Ectodermal cell (in vitro differentiated cells): ENCODE data around the gene SHANK2.

Source experiments
- H3K27ac ChIP-seq: 2 replicates; pipeline ENCODE4 v1.7.0; 2013; ENCODE audit warnings: mild to moderate bottlenecking, low read depth, low read length; ENCODE audit not compliant: insufficient read depth, poor library complexity, severe bottlenecking
- H3K27me3 ChIP-seq: 2 replicates; pipeline ENCODE4 v1.7.0; 2013; ENCODE audit warnings: mild to moderate bottlenecking, low read length; ENCODE audit not compliant: insufficient read depth, control insufficient read depth, poor library complexity, severe bottlenecking
- H3K36me3 ChIP-seq: one replicate; pipeline ENCODE4 v1.7.0; 2013; ENCODE audit warnings: low read length; ENCODE audit not compliant: control insufficient read depth, insufficient read depth
- H3K4me1 ChIP-seq: one replicate; pipeline ENCODE4 v1.7.0; 2013; ENCODE audit warnings: low read length; ENCODE audit not compliant: control insufficient read depth, insufficient read depth
- H3K4me3 ChIP-seq: 2 replicates; pipeline ENCODE4 v1.7.0; 2013; ENCODE audit warnings: low read depth, low read length, control low read depth; ENCODE audit not compliant: insufficient read depth
- H3K9me3 ChIP-seq: 2 replicates; pipeline ENCODE4 v1.7.0; 2013; ENCODE audit warnings: mild to moderate bottlenecking, low read length, moderate library complexity; ENCODE audit not compliant: control insufficient read depth
- WGBS, 2 experiments: methylation state at CpG; one replicate each; pipeline ENCODE4 v1.1.7; 2013; ENCODE audit warnings: missing lambda C conversion rate in 2 of 2; 5-methylcytosine and 5-hydroxymethylcytosine counted together

The SHANK2 gene

DNA sequence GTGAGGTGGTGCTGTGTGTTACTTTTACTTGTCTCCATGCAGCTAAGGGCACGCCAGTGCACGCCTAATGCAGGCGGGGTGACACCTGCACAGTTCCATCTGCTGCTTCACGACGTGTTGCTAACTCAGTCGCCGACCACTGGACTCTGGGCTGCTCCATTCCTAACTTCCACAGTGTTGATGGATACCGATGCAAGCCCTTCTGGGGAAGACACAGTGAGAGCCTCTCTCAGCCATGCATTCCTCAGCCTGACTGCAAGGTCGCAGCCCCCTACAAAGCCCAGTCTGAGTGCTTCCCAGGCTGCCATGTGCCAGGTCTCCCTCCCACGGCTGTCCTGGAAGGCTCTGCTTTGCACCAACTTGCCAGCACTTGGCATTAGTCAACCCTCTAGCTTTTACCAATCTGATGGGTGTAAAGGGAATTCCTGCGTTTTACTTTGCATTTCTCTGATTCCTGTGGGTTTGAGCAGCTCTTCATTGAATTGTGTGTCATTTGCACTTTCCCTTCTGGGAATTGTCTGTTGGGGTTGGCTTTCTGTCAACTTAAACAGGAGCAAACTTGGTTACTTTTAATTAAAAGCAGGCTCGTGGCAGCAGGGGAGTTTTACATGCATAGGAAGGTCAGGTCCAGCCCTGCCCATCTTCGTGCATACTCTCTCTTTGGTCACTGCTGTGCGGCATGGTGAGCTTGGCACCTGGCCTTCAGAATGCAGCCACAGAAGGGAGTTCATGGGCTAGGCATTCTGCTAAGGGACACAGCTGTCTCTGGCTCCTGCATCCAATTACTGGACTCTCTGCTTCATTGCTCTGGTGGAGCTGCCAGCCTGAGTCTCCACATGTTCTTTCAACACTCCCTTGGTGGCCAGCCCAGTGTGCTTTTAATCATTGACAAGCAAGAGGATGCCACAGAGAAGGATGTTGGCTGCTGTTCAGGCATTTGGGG lies 34.6 kb upstream of the SHANK2 start:
- Histone ChIP-seq H3K9me3 (peaks cover 3% of the 10 kb centered on the region), H3K4me3 (no peak overlapping the region), H3K27ac (no peak overlapping the region), H3K27me3 (no peaks in the 10 kb centered on the region), H3K36me3 (no peaks in the 10 kb centered on the region), H3K4me1 (no peaks in the 10 kb centered on the region)
- 84 to 86% methylated on average over 14 of the region's 14 CpGs for WGBS, 2 experiments

DNA sequence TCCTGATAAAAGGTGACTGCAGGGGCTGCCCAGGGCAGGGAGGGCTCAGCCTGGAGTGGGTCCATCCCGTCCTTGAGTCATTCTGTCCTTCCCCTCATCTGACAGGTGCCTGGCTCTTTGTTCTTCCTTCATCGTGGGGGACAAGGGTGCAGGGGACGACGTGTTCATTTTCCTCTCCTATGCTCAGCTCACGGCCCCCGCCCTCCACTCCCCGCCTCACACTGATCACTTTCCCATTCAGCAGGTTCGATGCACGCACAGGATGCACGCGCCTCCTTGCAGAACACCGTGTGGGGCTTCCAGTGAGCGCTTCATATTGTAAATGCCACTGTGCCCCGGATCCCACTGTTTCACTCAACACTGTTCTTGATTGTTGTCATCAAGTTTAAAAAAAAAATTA lies 32.7 kb upstream of the SHANK2 start:
- no peak overlapping the region for H3K4me3 ChIP-seq
- WGBS, 2 experiments = 86 to 87% methylated on average over 14 of the region's 14 CpGs

DNA sequence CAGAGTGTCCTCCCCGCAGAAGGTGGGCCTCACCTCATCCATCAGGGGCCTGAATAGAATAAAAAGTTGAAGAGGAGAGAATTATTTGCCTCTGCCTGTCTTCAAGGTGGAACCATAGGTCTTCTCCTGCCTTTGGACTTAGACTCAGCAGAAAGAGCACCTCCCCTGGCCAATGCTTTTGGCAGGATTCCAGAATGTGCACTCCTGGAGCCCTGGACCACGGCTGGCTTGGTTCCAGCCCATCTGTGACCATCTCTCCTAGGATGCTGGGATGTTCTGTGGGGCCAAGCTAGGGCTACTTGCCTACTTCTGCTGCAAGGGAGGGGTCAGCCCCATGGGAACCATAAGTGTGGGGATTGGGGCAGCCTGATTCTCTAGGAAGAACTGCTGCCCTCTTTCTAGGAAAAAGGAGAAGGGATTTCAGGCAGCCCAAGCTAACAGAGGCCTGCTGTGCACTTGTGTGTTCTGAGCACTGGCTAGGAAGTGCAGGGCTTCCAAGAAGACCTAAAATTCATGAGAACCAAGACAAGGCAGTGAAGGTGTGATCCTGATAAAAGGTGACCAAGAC lies 32.2 kb upstream of the SHANK2 start:
- no peaks in the 10 kb centered on the region for H3K4me1 ChIP-seq
- H3K4me3 ChIP-seq = no peak overlapping the region
- peaks cover 2% of the 10 kb centered on the region for H3K9me3 ChIP-seq
- 94 to 100% methylated on average over 2 of the region's 2 CpGs for WGBS, 2 experiments
- H3K27ac ChIP-seq = no peak overlapping the region
- no peaks in the 10 kb centered on the region for H3K27me3 ChIP-seq
- H3K36me3 ChIP-seq = no peaks in the 10 kb centered on the region

More for the DNA sequence above, 32.7 kb upstream of the SHANK2 start:
- Histone ChIP-seq H3K4me1 (no peaks in the 10 kb centered on the region), H3K9me3 (peaks cover 3% of the 10 kb centered on the region), H3K27me3 (no peaks in the 10 kb centered on the region), H3K27ac (no peak overlapping the region), H3K36me3 (no peaks in the 10 kb centered on the region)

DNA sequence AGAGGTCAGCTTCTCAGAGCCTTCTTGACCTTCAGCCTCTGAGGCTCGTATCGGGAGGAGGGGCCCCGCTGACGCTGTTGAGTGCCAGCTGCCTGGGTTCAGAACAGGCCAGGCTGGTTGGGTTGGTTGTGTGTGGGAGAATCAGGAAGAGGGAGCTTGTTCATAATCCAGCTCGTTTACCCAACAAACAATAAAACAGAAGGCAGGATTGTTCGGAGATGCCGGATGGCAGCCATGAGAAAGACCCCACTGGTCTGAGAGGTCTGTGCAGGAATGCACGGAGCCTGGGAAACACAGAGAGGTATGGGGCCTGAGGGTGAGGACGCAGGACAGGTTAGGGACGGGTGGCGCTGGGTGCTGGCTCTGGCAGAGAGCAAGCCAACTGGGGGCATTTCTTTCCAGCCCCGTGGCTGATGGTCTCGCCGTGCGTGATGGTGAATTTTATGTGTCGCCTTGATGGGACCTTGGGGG lies 31.6 kb upstream of the SHANK2 start:
- H3K9me3 ChIP-seq = no peaks in the 10 kb centered on the region
- no peaks in the 10 kb centered on the region for H3K4me1 ChIP-seq
- H3K36me3 ChIP-seq = no peaks in the 10 kb centered on the region
- WGBS, 2 experiments = 92 to 94% methylated on average over 15 to 16 of the region's 16 CpGs
- no peak overlapping the region for H3K4me3 ChIP-seq
- no peaks in the 10 kb centered on the region for H3K27me3 ChIP-seq
- no peak overlapping the region for H3K27ac ChIP-seq

DNA sequence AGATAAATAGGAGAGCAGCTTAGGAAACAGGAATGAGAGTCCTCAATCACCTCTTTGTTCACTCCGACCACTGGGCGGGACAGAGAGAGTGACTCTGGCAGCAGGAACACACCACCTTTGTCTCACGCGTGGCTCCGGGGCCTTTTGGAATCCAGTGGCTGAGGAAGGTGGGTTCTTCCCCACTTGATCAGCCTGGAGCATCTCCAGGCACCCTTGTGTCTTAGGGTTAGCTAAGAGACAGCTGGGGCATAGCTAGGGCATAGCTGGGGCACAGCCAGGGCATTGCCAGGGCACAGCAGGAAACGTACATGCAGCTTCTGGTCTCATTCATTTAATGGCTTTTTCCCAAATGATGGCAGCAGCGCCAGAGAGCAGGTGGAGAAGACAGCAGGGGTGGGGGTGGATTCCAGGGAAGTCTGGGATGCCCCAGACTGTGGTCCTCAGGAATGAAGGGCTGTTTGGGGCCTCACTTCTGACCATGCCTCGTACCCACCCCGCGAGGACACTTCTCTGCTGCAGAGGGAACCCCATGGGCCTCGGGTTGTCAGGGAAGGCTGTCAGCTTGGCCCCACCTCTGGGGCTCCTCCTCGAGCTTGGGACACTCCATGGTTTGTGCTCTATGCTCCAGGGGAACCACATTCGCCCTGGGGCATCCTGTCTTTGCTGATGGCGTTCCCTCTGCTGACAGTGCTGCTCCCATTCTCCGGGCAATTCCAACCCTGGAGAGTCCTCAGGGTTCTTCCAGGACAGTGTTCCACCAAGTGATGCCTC lies 30.4 kb upstream of the SHANK2 start:
- WGBS, 2 experiments = 83 to 84% methylated on average over 15 of the region's 15 CpGs
- Histone ChIP-seq H3K36me3 (no peaks in the 10 kb centered on the region), H3K27me3 (no peaks in the 10 kb centered on the region), H3K27ac (no peak overlapping the region), H3K9me3 (no peaks in the 10 kb centered on the region), H3K4me1 (no peaks in the 10 kb centered on the region), H3K4me3 (no peak overlapping the region)

- no peaks in the 10 kb centered on the region for H3K27me3 ChIP-seq
- no peaks in the 10 kb centered on the region for H3K36me3 ChIP-seq
- no peak overlapping the region for H3K27ac ChIP-seq
- no peaks in the 10 kb centered on the region for H3K4me1 ChIP-seq
- no peaks in the 10 kb centered on the region for H3K9me3 ChIP-seq
- WGBS, 2 experiments = 95 to 96% methylated on average over 7 of the region's 7 CpGs
- H3K4me3 ChIP-seq = no peak overlapping the region
Observed at GRCh38 chr11:71281831-71282230, 29.5 kb upstream of the SHANK2 start.

- WGBS, 2 experiments = 93 to 96% methylated on average over 2 to 3 of the region's 3 CpGs
- Histone ChIP-seq H3K27me3 (no peaks in the 10 kb centered on the region), H3K27ac (no peak overlapping the region), H3K9me3 (no peaks in the 10 kb centered on the region), H3K4me1 (no peaks in the 10 kb centered on the region), H3K36me3 (no peaks in the 10 kb centered on the region), H3K4me3 (no peak overlapping the region)
Observed at GRCh38 chr11:71281204-71281603, 28.8 kb upstream of the SHANK2 start.

DNA sequence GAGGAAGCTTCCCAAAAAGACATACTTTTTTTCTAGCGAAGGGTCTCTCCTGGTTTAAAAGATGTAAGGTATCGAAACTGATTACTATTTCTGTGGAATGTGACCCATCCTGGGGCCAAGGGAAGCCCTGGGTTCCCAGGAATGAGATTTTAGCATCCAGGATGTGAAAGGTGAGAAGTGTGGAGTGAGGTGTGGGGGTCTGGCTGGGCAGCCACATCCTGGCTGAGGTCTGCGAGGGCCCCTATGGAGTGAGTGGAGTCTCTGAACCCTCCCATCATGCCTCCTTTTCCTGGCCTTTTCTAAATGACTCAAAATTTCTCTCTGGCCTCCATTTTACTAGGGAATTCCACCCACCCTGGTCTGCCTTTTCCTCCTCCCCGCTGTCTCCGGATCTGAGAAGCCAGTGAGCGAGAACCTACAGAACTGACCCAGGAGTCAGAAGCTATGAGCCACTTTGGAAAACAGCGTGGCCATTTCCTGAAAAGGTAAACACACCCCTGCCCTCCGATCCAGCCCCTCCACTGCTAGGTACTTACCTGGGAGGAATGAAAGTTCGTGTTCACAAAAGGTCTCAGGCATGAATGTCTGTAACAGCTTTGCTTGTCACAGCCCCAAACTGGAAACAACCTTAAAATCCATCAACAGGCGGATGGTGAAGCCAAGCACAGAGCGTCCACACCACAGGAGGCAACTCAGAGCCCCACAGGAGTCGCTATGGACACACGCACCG lies 27.7 kb upstream of the SHANK2 start:
- Histone ChIP-seq H3K27ac (no peak overlapping the region), H3K36me3 (no peaks in the 10 kb centered on the region), H3K4me3 (no peak overlapping the region), H3K9me3 (no peaks in the 10 kb centered on the region), H3K27me3 (no peaks in the 10 kb centered on the region), H3K4me1 (no peaks in the 10 kb centered on the region)
- 87 to 90% methylated on average over 14 of the region's 14 CpGs for WGBS, 2 experiments

- 87 to 93% methylated on average over 3 of the region's 3 CpGs for WGBS, 2 experiments
- no peaks in the 10 kb centered on the region for H3K9me3 ChIP-seq
- H3K4me1 ChIP-seq = no peaks in the 10 kb centered on the region
- H3K27ac ChIP-seq = no peak overlapping the region
- H3K36me3 ChIP-seq = no peaks in the 10 kb centered on the region
- H3K4me3 ChIP-seq = no peak overlapping the region
- no peaks in the 10 kb centered on the region for H3K27me3 ChIP-seq
Observed at GRCh38 chr11:71272161-71272560, 19.8 kb upstream of the SHANK2 start.
